Measurements from ENCODE around the gene ZNF730.
"Not testable (repeated sequence)": the region's sequence is repeated elsewhere in the genome, so short reads cannot be mapped to it uniquely, and the experiment has no call there.

Gene ZNF730

DNA sequence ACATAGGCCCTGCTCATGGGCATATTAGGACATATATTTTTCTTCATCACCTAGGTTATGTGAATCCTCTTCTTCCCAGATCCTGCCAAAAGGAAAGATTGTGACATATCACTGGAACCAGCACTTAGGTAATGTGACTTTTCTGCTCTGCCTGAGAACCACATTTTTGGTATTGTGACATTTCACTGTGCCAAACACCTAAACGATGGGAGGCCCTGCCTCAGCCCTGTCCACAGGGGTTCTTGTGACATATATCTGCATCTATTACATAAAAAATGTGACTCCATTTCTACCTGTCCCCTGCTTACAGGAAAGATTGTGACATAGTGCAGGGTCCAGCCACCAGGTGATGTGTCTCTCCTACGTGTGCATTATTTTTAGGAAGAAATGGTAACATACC, 18.5 kb upstream of the ZNF730 start:
- H3K4me3 ChIP-seq (ENCODE audit: low read length) = no peak overlapping the region
- TF ChIP-seq, protein P1, sequence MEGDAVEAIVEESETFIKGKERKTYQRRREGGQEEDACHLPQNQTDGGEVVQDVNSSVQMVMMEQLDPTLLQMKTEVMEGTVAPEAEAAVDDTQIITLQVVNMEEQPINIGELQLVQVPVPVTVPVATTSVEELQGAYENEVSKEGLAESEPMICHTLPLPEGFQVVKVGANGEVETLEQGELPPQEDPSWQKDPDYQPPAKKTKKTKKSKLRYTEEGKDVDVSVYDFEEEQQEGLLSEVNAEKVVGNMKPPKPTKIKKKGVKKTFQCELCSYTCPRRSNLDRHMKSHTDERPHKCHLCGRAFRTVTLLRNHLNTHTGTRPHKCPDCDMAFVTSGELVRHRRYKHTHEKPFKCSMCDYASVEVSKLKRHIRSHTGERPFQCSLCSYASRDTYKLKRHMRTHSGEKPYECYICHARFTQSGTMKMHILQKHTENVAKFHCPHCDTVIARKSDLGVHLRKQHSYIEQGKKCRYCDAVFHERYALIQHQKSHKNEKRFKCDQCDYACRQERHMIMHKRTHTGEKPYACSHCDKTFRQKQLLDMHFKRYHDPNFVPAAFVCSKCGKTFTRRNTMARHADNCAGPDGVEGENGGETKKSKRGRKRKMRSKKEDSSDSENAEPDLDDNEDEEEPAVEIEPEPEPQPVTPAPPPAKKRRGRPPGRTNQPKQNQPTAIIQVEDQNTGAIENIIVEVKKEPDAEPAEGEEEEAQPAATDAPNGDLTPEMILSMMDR (IDR thresholded peaks at IDR 0.05; ENCODE audit: insufficient read depth, low read depth, low read length, missing control alignments) = no peak
- DNase-seq (ENCODE audit: low read depth) = no peak

DNA sequence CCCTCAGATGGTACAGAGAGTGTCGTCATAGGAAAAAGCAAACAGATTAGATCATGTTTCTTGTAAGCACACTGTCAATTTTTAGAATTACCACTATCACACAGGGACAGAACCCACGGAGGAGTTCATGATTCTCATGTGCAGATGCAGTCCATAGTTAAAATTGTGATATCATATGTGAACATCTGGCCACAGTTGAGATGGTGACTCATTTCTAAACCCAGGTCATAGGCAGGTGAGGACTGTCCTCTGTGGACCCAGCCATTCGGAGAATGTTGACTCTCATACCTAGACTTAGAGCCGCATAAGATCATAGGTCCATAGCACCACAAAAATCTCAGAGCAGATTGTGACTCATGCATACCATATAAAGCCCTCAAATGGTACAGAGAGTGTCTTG, 17.8 kb upstream of the ZNF730 start:
- TF ChIP-seq, protein P1 (IDR thresholded peaks at IDR 0.05; ENCODE audit: insufficient read depth, low read depth, low read length, missing control alignments) = no peak
- DNase-seq (ENCODE audit: low read depth) = no peak

DNA sequence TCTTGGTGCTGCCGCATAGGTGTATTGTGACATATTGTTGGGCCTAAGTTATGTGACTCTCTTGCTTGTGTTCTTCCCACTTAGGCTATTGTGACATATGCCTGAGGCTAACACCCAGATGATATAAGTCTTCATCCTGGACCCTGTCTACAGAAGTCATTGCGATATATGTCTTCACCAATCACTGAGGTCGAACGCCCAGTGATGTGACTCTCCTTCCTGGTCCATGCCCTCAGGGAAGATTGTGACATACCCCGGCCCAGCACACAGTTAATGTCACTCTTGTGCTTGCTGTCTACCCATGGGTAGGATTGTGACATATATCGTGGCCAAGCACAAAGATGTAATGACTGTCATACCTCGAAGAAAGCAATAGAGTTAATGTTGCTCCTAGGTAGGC, 16.9 kb upstream of the ZNF730 start:
- TF ChIP-seq, protein P1 (IDR thresholded peaks at IDR 0.05; ENCODE audit: insufficient read depth, low read depth, low read length, missing control alignments) = no peak
- no peak for DNase-seq (ENCODE audit: low read depth)
- H3K4me3 ChIP-seq (ENCODE audit: low read length) = no peak overlapping the region

More for the DNA sequence above, 17.8 kb upstream of the ZNF730 start:
- no peak overlapping the region for H3K4me3 ChIP-seq (ENCODE audit: low read length)

DNA sequence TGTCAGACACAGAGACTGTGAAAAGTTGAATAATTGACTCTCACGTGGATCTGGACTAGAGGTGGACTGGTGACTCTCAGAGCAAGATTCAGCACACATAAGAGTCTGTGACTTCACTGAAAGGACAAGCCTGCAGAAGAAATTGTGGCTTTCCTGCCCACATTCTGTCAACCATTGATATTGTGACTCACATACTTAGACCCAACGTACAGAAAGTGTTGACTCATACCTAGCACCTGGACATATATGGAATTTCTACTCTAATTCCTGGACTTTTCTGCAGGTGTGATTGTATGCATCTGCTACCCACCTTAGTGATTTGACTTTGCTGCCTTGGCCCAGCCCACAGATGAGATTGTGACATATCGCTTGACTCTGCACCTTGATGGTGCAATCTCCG, 15.6 kb upstream of the ZNF730 start:
- H3K4me3 ChIP-seq (ENCODE audit: low read length) = no peak overlapping the region
- peak; percentile 74 for DNase-seq (ENCODE audit: low read depth)
- TF ChIP-seq, protein P1 (IDR thresholded peaks at IDR 0.05; ENCODE audit: insufficient read depth, low read depth, low read length, missing control alignments) = no peak

DNA sequence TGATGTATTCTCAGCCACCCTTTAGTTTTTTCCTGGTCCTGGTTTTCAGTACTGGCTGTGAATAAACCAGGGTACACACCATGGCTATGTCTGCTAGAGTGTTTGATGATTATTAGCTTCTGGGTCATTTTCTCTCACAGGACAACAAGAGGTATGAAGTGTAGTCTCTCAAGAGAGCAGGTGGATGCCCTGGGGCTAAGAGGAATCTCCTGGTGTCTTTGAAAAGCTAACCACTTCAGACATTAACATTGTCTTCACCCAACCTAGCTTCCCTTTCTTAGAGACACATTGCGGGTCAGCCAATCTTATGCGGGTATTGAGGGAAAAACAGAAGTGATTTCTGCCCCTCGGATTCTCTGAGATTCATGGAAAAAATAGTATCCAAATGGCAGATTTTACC, 1.6 kb downstream of the ZNF730 start:
- H3K4me3 ChIP-seq (ENCODE audit: low read length) = no peak overlapping the region
- TF ChIP-seq, protein P1 (IDR thresholded peaks at IDR 0.05; ENCODE audit: insufficient read depth, low read depth, low read length, missing control alignments) = no peak
- DNase-seq (ENCODE audit: low read depth) = no peak

DNA sequence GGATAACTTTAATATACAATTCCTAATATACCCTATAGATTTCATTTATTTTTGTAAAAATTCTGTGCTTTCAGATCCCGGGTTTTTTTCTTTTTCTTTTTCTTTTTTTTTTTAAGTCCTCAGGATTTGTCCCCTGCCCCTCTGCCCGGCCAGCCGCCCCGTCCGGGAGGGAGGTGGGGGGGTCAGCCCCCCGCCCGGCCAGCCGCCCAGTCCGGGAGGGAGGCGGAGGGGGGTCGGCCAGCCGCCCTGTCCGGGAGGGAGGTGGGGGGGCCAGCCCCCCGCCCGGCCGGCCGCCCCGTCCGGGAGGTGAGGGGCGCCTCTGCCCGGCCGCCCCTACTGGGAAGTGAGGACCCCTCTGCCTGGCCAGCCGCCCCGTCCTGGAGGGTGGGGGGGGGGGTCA, 17.4 kb downstream of the ZNF730 start:
- not testable (repeated sequence) for DNase-seq (ENCODE audit: low read depth)

DNA sequence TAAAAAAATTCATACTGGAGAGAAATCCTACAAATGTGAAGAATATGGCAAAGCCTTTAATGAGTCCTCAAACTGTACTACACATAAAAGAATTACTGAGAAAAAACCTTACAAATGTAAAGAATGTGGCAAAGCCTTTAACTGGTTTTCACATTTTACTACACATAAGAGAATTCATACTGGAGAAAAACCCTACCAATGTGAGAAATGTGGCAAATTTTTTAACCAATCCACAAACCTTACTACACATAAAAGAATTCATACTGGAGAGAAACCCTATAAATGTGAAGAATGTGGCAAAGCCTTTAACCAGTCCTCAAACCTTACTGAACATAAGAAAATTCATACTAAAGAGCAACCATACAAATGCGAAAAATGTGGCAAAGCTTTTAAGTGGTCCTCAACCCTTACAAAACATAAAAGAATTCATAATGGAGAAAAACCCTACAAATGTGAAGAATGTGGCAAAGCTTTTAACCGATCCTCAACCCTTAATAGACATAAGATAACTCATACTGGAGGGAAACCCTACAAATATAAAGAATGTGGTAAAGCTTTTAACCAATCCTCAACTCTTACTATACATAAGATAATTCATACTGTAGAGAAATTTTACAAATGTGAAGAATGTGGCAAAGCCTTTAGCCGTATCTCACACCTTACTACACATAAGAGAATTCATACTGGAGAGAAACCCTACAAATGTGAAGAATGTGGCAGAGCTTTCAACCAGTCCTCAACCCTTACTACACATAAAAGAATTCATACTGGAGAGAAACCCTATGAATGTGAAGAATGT, 29.0 kb downstream of the ZNF730 start:
- H3K4me3 ChIP-seq (ENCODE audit: low read length) = no peak overlapping the region
- TF ChIP-seq, protein P1 (IDR thresholded peaks at IDR 0.05; ENCODE audit: insufficient read depth, low read depth, low read length, missing control alignments) = no peak
- DNase-seq (ENCODE audit: low read depth) = no peak

More for the DNA sequence above, 17.4 kb downstream of the ZNF730 start:
- H3K4me3 ChIP-seq (ENCODE audit: low read length) = not testable (repeated sequence)
